Measurements from ENCODE around the gene CLEC17A. TPM values are rescaled to one million over a fixed set of nuclear protein-coding genes. Genes with fewer than 3 reads are reported as not detected.

CLEC17A gene
- total and polyA plus RNA-seq, 2 of the 8 experiments (the other 6 are each of a cell fraction or from before 2014, with no cell fraction given), result not detected

DNA sequence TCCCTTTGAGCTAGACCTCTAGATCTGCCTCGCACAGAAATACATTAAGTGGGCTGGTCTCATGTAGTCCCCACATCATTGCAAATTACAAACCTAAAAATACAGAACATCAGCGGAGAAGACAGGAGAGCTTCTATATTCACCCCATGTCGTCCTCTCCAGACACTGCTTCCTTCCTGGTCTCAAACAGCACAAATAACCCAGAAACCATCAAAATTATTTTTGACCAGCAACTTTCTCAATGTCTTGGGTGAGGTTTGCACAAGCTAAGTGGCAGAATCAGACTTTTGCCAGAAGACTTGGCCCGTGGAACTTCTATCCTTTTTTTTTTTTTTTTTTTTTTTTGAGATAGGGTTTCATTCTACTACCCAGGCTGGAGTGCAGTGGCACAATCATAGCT, 28.2 kb downstream of the CLEC17A start:
- Histone ChIP-seq H3K79me1 (ENCODE audit: low read depth, low read length) (no peaks in the 10 kb centered on the region), H2BK120ac (replicated peaks; ENCODE audit: low read depth, low read length) (no peak overlapping the region), H3K23ac (ENCODE audit: insufficient read length) (no peak overlapping the region), H2BK5ac (ENCODE audit: low read depth, low read length) (no peak overlapping the region), H3K4me1 (replicated peaks in 1 of 4; ENCODE audit: control insufficient read depth in 3 of 4, insufficient read depth in 4 of 4, low read length in 3 of 4) (no peaks in the 10 kb centered on the region), H4K91ac (replicated peaks; ENCODE audit: insufficient read length, low read length) (no peak overlapping the region), H3K27me3 (replicated peaks in 1 of 4; ENCODE audit: control insufficient read depth in 3 of 4, extremely low read depth in 1 of 4, insufficient read depth in 3 of 4, low read length in 3 of 4) (no peaks in the 10 kb centered on the region), H3K9ac (replicated peaks in 1 of 4; ENCODE audit: extremely low read depth in 1 of 4, low read depth in 3 of 4, low read length in 3 of 4) (no peak overlapping the region), H3K4me3 (ENCODE audit: extremely low read depth in 1 of 4, insufficient read depth in 2 of 4, low read depth in 3 of 4, low read length in 4 of 4) (no peak overlapping the region), H3K27ac (ENCODE audit: low read depth, low read length) (no peak overlapping the region), H3K56ac (replicated peaks; ENCODE audit: insufficient read length, low read depth, low read length) (no peak overlapping the region), H3K14ac (ENCODE audit: insufficient read length) (no peak overlapping the region), H3K4me2 (ENCODE audit: insufficient read depth in 1 of 2, low read depth in 2 of 2, low read length in 2 of 2) (no peak overlapping the region), H3K18ac (ENCODE audit: extremely low read depth, low read length) (no peak overlapping the region), H2BK20ac (ENCODE audit: low read length) (no peak overlapping the region), H2BK12ac (ENCODE audit: low read depth, low read length) (no peak overlapping the region), H3K4ac (replicated peaks; ENCODE audit: insufficient read length, low read depth, low read length) (no peak overlapping the region), H4K5ac (ENCODE audit: insufficient read length, low read depth, low read length) (no peak overlapping the region), H2BK15ac (ENCODE audit: low read length) (no peak overlapping the region), H3K23me2 (ENCODE audit: low read depth, low read length) (no peaks in the 10 kb centered on the region), H4K8ac (ENCODE audit: extremely low read depth, insufficient read depth, low read length) (no peak overlapping the region), H2AFZ (ENCODE audit: low read length) (no peak overlapping the region), H3K36me3 (ENCODE audit: control insufficient read depth in 2 of 4, insufficient read depth in 4 of 4, low read length in 3 of 4) (no peaks in the 10 kb centered on the region), H4K20me1 (replicated peaks in 1 of 2; ENCODE audit: control insufficient read depth in 1 of 2, insufficient read depth in 2 of 2, low read length in 2 of 2) (no peaks in the 10 kb centered on the region), H3K9me3 (ENCODE audit: insufficient read depth in 2 of 2, low read depth in 1 of 2, low read length in 1 of 2) (peaks cover 40 to 64% of the 10 kb centered on the region in 2 experiments), H3K79me2 (ENCODE audit: control insufficient read depth in 1 of 2, insufficient read depth in 2 of 2, low read length in 2 of 2) (no peaks in the 10 kb centered on the region), H2AK5ac (ENCODE audit: low read depth, low read length) (no peak overlapping the region)
- CTCF ChIA-PET (ENCODE audit: partially characterized antibody), result interaction anchor here (0.6 to 1.0 kb wide), 4 partner anchors 36 to 273 kb away, joined by 3 to 4 read pairs (median 3); partner anchors contain the start of gene NDUFB7
- TF ChIP-seq SIRT6 (IDR thresholded peaks at IDR 0.05; ENCODE audit: low read length) (no peak), CREB1 (IDR thresholded peaks at IDR 0.05) (no peak), KDM1A (IDR thresholded peaks at IDR 0.05; ENCODE audit: borderline replicate concordance, low read length) (no peak)
- FAIRE-seq (no peak), DNase-seq (ENCODE audit: low read depth in 1 of 2, low spot score in 2 of 2) (no peak)
- POLR2A ChIA-PET (ENCODE audit: partially characterized antibody), result no interaction called here
- 65% methylated on average over 4 of the region's 4 CpGs; no CpG with 5 or more reads in 1 of the 2 experiments for WGBS, 2 experiments (ENCODE audit: extremely low coverage in 1 of 2, insufficient coverage in 1 of 2, insufficient read length in 1 of 2, insufficient replicate concordance in 2 of 2, low coverage in 1 of 2, low lambda C conversion rate in 2 of 2, missing lambda C conversion rate in 1 of 2)
